Stomach (tissue), 4 donors: ENCODE data around the gene PTPRJ.

ENCODE experiments used
- CTCF ChIP-seq, 7 experiments: fragments of 450-650 bp in 4 of 7; fragments of 200-600 bp in 3 of 7; sonication (generic) in 3 of 7; IDR thresholded peaks; one replicate each; pipeline ENCODE4 v1.5.1; 2016 to 2019; ENCODE audit warnings: antibody characterized with exemption in 7 of 7, control low read depth in 2 of 7, mild to moderate bottlenecking in 1 of 7
- EP300 ChIP-seq: sonication (generic); formaldehyde crosslinking; IDR thresholded peaks from one replicate; pipeline ENCODE4 v1.6.1; 2017; ENCODE audit warnings: antibody characterized with exemption
- POLR2A ChIP-seq, 4 donors: fragments of 450-650 bp; IDR thresholded peaks; one replicate each; pipeline ENCODE4 v1.6.1; 2016; ENCODE audit warnings: antibody characterized with exemption in 4 of 4, control low read depth in 2 of 4, mild to moderate bottlenecking in 1 of 4, moderate library complexity in 1 of 4
- POLR2AphosphoS5 ChIP-seq, 3 donors: sonication (generic); formaldehyde crosslinking; IDR thresholded peaks; one replicate each; pipeline ENCODE4 v1.6.1; 2016; ENCODE audit warnings: antibody characterized with exemption in 3 of 3

- TF ChIP-seq CTCF (IDR thresholded peaks at IDR 0.05) = no peak
- no peak for TF ChIP-seq POLR2A (IDR thresholded peaks at IDR 0.05)
- no peak for TF ChIP-seq POLR2AphosphoS5 (IDR thresholded peaks at IDR 0.05)
- no peak for TF ChIP-seq EP300
Measured at GRCh38 chr11:48125866-48126265, 145.5 kb downstream of the PTPRJ start.
